GM04504 (cell line): ENCODE data around the gene KIF13A.

Experiments used
- DNase-seq: peaks from one replicate; pipeline ENCODE4 v3.0.0-alpha.2; 2012; ENCODE audit warnings: low read depth

The KIF13A gene

DNA sequence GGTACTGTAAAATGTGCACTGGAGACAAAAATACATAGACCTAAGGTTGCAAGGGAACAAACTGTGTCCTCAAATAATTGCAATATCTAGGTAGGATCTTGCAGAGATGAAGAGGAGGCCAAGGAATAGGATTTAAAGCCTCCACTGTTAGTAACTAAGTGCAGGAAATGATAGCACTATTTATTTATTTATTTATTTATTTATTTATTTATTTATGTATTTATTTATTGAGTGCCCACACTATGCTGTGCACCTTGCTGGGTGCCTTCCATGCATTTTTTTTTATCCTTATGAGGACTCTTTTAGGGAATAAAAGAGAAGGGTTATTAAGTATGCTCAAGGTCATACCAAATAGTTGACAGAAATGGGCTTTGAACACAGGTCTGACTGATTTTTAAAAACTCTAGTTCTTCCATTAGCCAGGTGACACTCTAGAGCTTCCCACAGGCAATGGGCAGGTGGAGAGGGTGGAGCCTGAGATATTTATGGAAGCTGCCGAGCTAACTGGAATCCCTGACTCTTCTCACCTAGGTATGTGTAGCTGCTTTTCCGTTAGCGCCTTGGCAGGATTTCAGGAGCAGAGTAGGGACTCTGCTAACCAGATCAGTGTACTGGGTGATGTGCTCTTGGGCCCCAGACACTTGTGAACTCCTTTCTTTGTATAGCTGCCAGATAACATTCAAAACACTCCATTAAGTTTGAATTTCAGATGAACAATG is 268.0 kb downstream of the KIF13A start:
- DNase-seq, result no peak

DNA sequence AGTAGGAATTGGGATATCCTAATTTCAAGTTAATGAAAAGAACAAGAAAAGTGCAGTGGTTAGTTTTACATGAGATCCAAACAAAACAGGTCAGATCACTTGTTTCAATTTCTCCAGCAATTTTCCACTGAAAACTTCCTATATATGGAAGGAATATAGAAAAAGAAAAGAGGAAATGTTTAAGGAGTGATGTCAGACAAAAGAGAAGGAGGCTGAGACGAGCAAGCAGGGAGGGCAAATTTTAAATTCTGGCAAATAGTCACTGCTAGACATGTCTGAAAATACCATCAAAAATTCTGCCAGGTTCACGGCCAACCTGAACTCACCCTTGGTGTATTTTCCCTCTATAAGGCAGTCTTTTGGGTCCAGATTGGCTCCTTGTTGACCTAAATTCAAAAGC is 271.2 kb downstream of the KIF13A start:
- DNase-seq, result no peak

DNA sequence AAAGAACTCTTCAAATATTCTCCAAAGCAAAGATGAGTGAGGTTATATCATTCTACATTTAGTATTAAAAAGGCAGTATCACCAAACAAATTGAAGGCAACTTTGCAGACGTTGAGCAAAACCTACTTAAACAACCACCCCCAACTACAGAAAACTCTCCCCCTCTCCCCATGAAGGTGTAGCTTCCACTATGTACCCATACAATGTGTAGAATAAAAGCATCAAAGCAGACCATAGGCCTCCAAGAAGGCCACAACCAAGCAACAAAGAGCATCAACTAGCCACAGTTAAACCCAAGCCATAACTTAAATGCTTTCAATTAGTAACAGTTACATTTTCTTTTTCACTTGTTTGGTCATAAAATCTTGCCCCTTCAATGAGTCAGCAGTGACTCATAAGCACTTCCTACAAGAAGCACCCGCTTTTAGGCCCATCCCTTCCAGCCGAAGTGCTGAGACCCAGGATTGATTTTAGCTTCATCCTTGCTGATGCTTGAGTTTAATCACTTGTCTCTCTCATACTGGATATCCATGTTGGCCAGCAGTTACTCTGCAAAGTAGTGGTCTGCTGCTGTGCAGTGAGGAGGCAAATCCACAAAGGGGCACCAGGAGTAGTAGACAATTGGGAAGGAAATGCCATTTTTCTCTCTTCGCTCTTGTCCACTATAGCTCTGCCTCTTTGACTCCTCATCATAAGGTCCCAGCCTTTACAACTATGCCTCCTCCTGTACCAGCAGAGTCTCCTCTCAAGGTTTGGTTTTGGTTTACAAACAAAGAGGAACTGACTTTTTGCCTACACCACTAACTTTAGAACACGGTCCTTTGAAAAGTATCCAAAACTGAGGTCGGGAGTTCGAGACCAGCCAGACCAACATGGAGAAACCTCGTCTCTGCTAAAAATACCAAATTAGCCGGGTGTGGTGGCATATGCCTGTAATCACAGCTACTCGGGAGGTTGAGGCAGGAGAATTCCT is 272.3 kb downstream of the KIF13A start:
- DNase-seq, result peak; percentile 79

DNA sequence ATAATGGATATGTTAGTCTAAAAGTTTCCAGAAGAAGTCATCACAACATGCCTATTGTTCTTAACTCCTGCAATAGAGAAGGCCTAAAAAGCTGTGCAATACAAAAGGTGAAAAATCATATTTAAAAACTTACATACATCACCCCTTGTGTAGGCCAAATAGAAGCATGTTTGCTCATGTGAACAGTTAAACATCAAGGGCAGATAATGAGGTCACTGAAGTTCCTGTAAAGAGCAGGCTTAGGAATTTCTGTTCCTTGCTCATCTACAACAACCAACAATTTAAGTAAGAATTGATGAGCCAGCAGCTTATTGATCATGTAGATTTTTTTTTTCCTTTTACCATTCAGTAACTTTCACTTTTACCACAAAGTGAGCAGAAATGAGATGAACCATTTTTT is 273.3 kb downstream of the KIF13A start:
- DNase-seq, result no peak

DNA sequence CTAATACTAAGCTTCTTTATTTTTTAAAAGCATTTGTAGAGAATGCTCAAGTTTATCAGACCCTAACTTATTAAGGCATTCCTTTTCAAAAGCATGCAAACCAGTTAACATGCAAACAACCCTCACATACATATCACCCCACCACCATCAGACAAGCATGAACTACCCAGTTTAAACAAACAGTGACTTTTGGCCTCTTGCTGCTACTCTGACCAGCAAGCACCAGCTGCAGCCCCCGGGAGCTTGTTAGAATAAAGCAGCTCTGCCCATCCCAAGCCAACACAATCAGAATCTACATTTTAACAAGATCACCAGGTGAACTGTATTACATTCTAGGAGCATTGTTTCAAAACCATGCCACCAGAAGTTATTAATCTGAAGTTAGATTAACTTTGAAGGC is 274.9 kb downstream of the KIF13A start:
- DNase-seq, result no peak

DNA sequence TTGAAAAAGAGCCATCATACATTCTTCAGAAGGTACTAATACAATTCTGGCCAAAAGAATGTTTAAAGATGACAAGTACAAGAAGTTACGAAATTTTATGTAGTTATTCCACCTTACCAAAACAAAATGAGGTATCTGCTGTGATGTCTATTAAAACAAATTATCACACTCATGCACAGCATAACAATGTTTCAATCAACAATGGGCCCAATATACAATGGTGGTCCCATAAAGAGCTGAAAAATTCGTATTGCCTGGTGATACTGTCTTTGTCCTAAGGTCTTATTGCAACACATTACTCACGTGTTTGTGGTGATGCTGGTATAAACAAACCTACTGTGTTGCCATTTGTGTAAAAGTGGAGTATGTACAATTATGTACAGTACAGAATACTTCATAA is 277.1 kb downstream of the KIF13A start:
- no peak for DNase-seq

DNA sequence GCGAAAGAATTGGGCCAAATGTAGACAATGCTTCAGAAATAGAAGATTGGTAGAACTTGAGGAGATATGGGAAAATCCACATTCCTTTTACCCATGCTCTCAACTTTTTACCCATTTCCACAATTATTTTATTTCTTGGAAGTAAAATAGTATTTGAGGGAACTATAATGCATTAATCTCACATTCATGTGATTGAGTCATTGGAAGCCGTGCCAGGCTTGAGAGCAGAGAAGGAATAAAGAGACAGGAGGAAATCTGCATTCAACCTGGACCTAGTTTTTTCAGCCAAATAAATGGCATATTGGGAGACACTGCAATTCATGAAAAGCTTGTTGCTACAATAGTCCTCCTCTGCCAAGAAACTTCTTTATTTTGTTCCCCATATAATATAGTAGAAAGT is 278.0 kb downstream of the KIF13A start:
- DNase-seq, result no peak
